22Rv1 (cell line): ENCODE data around the gene RARS2.

Source experiments
- ZFX ChIP-seq: fragments of 450-650 bp; IDR thresholded peaks from 2 replicates; pipeline ENCODE4 v1.6.1; 2017; ENCODE audit warnings: antibody characterized with exemption, borderline replicate concordance
- TF ChIP-seq, protein P1 (sequence below): fragments of 450-650 bp; IDR thresholded peaks from 2 replicates; pipeline ENCODE4 v1.5.1; 2017; ENCODE audit warnings: mild to moderate bottlenecking

GRCh38 chr6:87628424-87628823 is 38.6 kb upstream of the RARS2 start:
- TF ChIP-seq, protein P1, sequence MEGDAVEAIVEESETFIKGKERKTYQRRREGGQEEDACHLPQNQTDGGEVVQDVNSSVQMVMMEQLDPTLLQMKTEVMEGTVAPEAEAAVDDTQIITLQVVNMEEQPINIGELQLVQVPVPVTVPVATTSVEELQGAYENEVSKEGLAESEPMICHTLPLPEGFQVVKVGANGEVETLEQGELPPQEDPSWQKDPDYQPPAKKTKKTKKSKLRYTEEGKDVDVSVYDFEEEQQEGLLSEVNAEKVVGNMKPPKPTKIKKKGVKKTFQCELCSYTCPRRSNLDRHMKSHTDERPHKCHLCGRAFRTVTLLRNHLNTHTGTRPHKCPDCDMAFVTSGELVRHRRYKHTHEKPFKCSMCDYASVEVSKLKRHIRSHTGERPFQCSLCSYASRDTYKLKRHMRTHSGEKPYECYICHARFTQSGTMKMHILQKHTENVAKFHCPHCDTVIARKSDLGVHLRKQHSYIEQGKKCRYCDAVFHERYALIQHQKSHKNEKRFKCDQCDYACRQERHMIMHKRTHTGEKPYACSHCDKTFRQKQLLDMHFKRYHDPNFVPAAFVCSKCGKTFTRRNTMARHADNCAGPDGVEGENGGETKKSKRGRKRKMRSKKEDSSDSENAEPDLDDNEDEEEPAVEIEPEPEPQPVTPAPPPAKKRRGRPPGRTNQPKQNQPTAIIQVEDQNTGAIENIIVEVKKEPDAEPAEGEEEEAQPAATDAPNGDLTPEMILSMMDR: no peak
- TF ChIP-seq ZFX: no peak
